ENCODE measurements around the gene RUVBL2. TPM values are rescaled to one million over a fixed set of nuclear protein-coding genes. Genes with fewer than 3 reads are reported as not detected.
"Not testable (repeated sequence)": the region's sequence is repeated elsewhere in the genome, so short reads cannot be mapped to it uniquely, and the experiment has no call there.

RUVBL2 gene
- total RNA-seq, 2 donors from 2014 or later = 54.1 to 151 TPM

DNA sequence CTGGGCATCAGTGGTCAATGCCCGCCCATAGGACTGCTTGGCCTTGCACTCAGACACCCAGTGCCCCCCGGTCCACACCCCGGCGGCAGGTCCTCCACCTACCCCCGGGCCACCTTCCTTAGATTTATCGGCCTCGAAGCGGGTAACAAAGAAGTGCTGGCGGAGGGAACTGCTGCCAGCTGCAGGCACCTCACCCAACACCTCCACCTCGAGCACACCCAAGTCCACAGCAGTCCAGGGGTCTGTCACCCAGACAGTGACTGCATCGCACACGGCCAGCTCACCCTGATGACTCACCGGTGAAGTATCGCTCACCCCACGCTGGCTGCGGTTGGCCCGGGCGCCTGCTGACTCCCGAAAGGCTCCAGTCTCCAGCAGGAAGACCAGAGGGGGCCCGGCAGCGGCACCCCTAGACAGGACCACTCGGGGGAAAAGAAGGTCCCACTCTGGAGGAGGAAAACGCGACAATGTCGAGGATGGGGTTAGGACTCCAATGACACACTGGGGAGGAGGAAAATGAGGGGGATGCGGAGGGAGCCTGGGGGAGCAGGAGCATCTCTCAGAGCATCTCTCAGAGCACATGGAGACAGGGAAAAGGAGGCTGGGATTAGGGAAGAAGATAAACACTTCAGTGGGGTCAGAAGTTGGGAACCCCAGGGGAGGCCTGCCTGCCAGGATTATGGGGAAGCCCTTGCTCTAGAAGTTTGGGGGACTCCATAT lies 45.0 kb downstream of the RUVBL2 start:
- H3K36me3 ChIP-seq; intact Hi-C loops (cut with DNase I); H3K4me1 ChIP-seq; H3K9ac ChIP-seq (ENCODE audit: low read depth in 2 of 2, low read length in 2 of 2); H3K27me3 ChIP-seq; H3K27ac ChIP-seq; H3K4me3 ChIP-seq; DNase-seq; H3K9me3 ChIP-seq: not testable (repeated sequence)

- H3K36me3 ChIP-seq = not testable (repeated sequence)
Measured at GRCh38 chr19:49039736-49040135, 46.0 kb downstream of the RUVBL2 start.

DNA sequence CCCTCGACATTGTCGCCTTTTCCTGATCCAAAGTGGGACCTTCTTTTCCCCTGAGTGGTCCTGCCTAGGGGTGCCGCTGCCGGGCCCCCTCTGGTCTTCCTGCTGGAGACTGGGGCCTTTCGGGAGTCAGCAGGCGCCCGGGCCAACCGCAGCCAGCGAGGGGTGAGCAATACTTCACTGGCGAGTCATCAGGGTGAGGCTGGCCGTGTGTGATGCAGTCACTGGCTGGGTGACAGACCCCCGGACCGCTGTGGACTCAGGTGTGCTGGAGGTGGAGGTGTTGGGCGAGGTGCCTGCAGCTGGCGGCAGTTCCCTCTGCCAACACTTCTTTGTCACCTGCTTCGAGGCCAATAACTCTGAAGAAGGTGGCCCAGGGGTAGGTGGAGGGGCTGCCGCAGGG lies 48.5 kb downstream of the RUVBL2 start:
- no peaks in the 10 kb centered on the region for H3K36me3 ChIP-seq
- H3K27me3 ChIP-seq = no peaks in the 10 kb centered on the region
- no peak overlapping the region for H3K27ac ChIP-seq
- no peak for DNase-seq
- no peaks in the 10 kb centered on the region for H3K9me3 ChIP-seq
- H3K9ac ChIP-seq (ENCODE audit: low read depth in 2 of 2, low read length in 2 of 2) = no peak overlapping the region
- intact Hi-C loops (cut with DNase I) = no loop called here
- H3K4me1 ChIP-seq = no peaks in the 10 kb centered on the region
- H3K4me3 ChIP-seq = no peak overlapping the region
- TF ChIP-seq CTCF (IDR thresholded peaks at IDR 0.05) = no peak

More at GRCh38 chr19:49039736-49040135, 46.0 kb downstream of the RUVBL2 start:
- H3K9me3 ChIP-seq; DNase-seq; H3K27ac ChIP-seq; H3K4me3 ChIP-seq; intact Hi-C loops (cut with DNase I); H3K4me1 ChIP-seq; H3K27me3 ChIP-seq; H3K9ac ChIP-seq (ENCODE audit: low read depth in 2 of 2, low read length in 2 of 2): not testable (repeated sequence)

DNA sequence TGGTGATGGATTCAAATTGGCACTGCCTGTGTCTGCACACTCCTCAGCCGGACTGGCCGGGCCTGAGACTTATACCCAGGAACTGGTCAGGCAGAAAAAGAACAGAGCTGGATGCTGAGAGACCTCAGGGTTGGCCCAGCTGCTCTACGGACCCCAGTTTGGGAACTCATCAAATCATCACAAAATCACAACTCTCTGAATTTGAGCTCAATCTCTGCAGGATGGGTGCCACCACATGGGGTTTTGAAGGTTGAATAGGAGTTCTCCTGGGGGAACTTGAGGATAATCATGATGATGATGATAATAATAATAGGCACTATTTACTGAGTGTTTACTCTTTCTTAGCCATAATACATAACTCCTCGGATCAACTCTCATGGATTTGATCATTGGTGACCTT lies 49.0 kb downstream of the RUVBL2 start:
- H3K9me3 ChIP-seq; intact Hi-C loops (cut with DNase I); H3K36me3 ChIP-seq: not testable (repeated sequence)

GRCh38 chr19:49043548-49043947 lies 49.9 kb downstream of the RUVBL2 start, which contains the start of gene CGB5:
Gene CGB5, plus strand, starts transcription at chr19:49043848. Its CDS starts 362 bp downstream, at chr19:49044210.
- H3K9me3 ChIP-seq; H3K27me3 ChIP-seq; H3K27ac ChIP-seq; H3K4me1 ChIP-seq; H3K4me3 ChIP-seq; intact Hi-C loops (cut with DNase I); H3K9ac ChIP-seq (ENCODE audit: low read depth in 2 of 2, low read length in 2 of 2); H3K36me3 ChIP-seq; DNase-seq: not testable (repeated sequence)

More for the DNA sequence above, 49.0 kb downstream of the RUVBL2 start:
- H3K9ac ChIP-seq (ENCODE audit: low read depth in 2 of 2, low read length in 2 of 2); H3K4me1 ChIP-seq; H3K27ac ChIP-seq; H3K4me3 ChIP-seq; H3K27me3 ChIP-seq; DNase-seq: not testable (repeated sequence)

DNA sequence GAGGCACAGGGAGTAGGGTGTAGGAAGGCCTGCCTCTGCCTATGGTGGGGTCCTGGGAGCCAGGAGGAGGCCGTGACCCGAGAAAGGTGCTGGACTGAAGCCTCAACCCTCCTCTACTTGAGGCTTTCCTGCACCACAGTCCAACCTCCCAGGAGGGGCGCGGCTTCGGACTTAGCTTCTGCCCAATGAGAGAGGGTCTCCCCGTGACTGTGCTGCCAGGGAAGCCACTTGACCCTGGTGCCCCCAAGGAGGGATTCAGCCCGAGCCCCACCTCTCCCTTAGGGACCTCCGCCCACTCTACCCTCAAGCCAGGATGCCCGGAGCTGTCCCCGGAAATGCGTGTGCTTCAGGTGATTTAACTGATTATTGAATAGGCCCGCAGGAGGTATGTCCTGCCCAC lies 55.3 kb downstream of the RUVBL2 start, which contains the start of gene CGB8:
Gene CGB8 (minus strand): TSS at position 101 of the 400 bp plus-strand sequence. CDS start 372 bp downstream, outside the sequence.
- H3K27me3 ChIP-seq; DNase-seq; H3K27ac ChIP-seq; H3K9ac ChIP-seq (ENCODE audit: low read depth in 2 of 2, low read length in 2 of 2); H3K4me1 ChIP-seq; H3K9me3 ChIP-seq; H3K36me3 ChIP-seq; intact Hi-C loops (cut with DNase I); H3K4me3 ChIP-seq: not testable (repeated sequence)

DNA sequence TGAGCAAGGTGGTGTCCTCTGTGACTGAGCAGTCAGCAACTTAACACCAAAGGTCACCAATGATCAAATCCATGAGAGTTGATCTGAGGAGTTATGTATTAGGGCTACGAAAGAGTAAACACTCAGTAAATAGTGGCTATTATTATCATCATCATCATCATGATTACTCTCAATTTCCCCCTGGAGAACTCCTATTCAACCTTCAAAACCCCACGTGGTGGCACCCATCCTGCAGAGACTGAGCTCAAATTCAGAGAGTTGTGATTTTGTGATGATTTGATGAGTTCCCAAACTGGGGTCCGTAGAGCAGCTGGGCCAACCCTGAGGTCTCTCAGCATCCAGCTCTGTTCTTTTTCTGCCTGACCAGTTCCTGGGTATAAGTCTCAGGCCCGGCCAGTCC lies 56.1 kb downstream of the RUVBL2 start:
- H3K36me3 ChIP-seq; DNase-seq; H3K27me3 ChIP-seq; H3K9me3 ChIP-seq; H3K4me1 ChIP-seq; H3K9ac ChIP-seq (ENCODE audit: low read depth in 2 of 2, low read length in 2 of 2); H3K27ac ChIP-seq; intact Hi-C loops (cut with DNase I); H3K4me3 ChIP-seq: not testable (repeated sequence)

- H3K9me3 ChIP-seq; DNase-seq; H3K27me3 ChIP-seq; H3K4me3 ChIP-seq; H3K27ac ChIP-seq; H3K4me1 ChIP-seq; H3K9ac ChIP-seq (ENCODE audit: low read depth in 2 of 2, low read length in 2 of 2); intact Hi-C loops (cut with DNase I); H3K36me3 ChIP-seq: not testable (repeated sequence)
Measured at GRCh38 chr19:49050376-49051033, 56.8 kb downstream of the RUVBL2 start.

Data from colonic mucosa (tissue), 4 donors.